Transverse colon (tissue), 4 donors: ENCODE results near the gene PDGFD. TPM values are rescaled to one million over a fixed set of nuclear protein-coding genes. Genes with fewer than 3 reads are reported as not detected.

ENCODE experiments used
- DNase-seq: peaks from one replicate; pipeline ENCODE4 v3.0.0-alpha.2; 2019
- H3K27ac ChIP-seq, 4 donors: fragments of 200-600 bp; sonication (generic); 2 replicates each; pipeline ENCODE4 v1.5.1; 2016 to 2018; ENCODE audit warnings: inconsistent platforms in 4 of 4
- H3K27me3 ChIP-seq: fragments of 200-600 bp; sonication (generic); 2 replicates; pipeline ENCODE4 v1.5.1; 2017; ENCODE audit warnings: inconsistent platforms
- H3K36me3 ChIP-seq, 4 donors: fragments of 200-600 bp; sonication (generic); 2 replicates each; pipeline ENCODE4 v1.5.1; 2017 to 2019; ENCODE audit warnings: inconsistent platforms in 4 of 4
- H3K4me1 ChIP-seq, 4 donors: fragments of 200-600 bp; sonication (generic); 2 replicates each; pipeline ENCODE4 v1.5.1; 2017 to 2020; ENCODE audit warnings: inconsistent platforms in 4 of 4
- H3K4me3 ChIP-seq, 4 donors: fragments of 200-600 bp; sonication (generic); 1 replicate in 1 of 4; 2 replicates in 3 of 4; pipeline versions ENCODE4 v1.5.1 to v1.6.1; 2017 to 2019; ENCODE audit warnings: inconsistent platforms in 4 of 4
- H3K9me3 ChIP-seq, 2 donors: fragments of 200-600 bp; sonication (generic); 2 replicates each; pipeline ENCODE4 v1.5.1; 2017 to 2019; ENCODE audit warnings: inconsistent platforms in 2 of 2
- EP300 ChIP-seq: sonication (generic); formaldehyde crosslinking; IDR thresholded peaks from one replicate; pipeline ENCODE4 v1.6.1; 2017; ENCODE audit warnings: antibody characterized with exemption, low read depth
- POLR2A ChIP-seq: fragments of 450-650 bp; IDR thresholded peaks from one replicate; pipeline ENCODE4 v1.6.1; 2016; ENCODE audit warnings: antibody characterized with exemption, mild to moderate bottlenecking, moderate library complexity
- POLR2AphosphoS5 ChIP-seq, 3 donors: sonication (generic); formaldehyde crosslinking; IDR thresholded peaks; one replicate each; pipeline ENCODE4 v1.6.1; 2016; ENCODE audit warnings: antibody characterized with exemption in 3 of 3
- WGBS, 2 donors: methylation state at CpG; one replicate each; pipeline ENCODE4 v1.1.5; 2018; ENCODE audit warnings: low coverage in 1 of 2; 5-methylcytosine and 5-hydroxymethylcytosine counted together
- in situ Hi-C, 4 donors: fragments of 200-750 bp; cut with MboI; loops; one replicate each; pipeline versions ENCODE4 v1.15.0 to v1.15.1; 2017; ENCODE audit warnings: low sequenced_read_pairs in 3 of 4, low pct_ligation_motif_present in 1 of 4, low pct_unique_long_range_greater_than_20kb in 1 of 4
- intact Hi-C: fragments of 100-400 bp; cut with DNase I; formaldehyde crosslinking; loops from one replicate; pipeline ENCODE4 v1.15.1; 2023; ENCODE audit warnings: low total_unique reads
- total RNA-seq, 4 donors: library from RNA; depleted of rRNA; stranded (reverse); fragments of >200 nt; gene quantifications; one replicate each; pipeline ENCODE4 v1.1.0, GENCODE V29; 2016
- TF ChIP-seq, protein P1 (sequence below), 5 experiments: fragments of 200-600 bp in 3 of 5; fragments of 450-650 bp in 2 of 5; sonication (generic) in 3 of 5; IDR thresholded peaks; 1 replicate in 2 of 5; 2 replicates in 3 of 5; pipeline ENCODE4 v1.5.1; 2016 to 2017; ENCODE audit warnings: antibody characterized with exemption in 5 of 5, inconsistent platforms in 3 of 5, mild to moderate bottlenecking in 2 of 5, moderate library complexity in 1 of 5

Gene PDGFD
- total RNA-seq, 4 donors from 2014 or later: 2.3 to 6.0 (median 3.8) TPM; not detected in 1

DNA sequence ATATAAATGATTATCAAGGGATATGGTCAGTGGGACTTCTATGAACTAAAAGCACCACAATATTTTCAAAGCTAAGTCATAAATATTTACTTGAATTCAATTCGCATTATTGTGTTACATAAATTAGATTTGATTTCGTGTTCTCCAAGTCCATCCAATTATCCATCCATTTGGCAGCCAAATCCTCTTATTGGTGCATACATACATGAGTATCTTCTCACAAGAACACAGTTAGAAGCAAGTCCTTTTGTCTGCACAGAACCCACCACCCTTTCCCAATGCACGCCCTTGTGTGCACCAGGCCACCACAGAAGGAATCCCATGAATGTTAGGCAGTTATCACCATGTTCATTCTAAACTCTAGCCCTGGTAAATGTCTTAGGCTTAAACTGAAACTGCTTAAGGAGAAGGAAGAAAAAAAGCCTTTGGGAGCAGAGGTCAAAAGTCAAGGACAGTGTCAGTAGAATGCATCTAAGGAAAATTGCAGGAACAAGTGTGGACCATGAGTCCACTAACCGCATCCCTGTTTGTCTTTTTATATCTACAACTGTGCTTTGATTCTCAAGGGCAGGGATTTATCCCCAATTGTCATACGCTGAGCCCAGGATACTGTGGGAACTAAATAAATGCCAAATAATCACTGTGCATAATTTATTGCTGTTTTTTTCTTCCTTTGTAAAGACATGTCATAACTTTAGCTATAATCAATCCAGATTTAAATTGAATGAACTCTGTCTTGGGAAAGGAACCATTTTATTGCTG, 235.7 kb downstream of the PDGFD start:
- H3K4me3 ChIP-seq: no peak overlapping the region
- no peaks in the 10 kb centered on the region for H3K27me3 ChIP-seq
- DNase-seq: no peak
- H3K27ac ChIP-seq: no peak overlapping the region
- no peaks in the 10 kb centered on the region for H3K36me3 ChIP-seq
- intact Hi-C loops (no loop called here), in situ Hi-C loops (no loop called here)
- WGBS, 2 donors: 84 to 90% methylated on average over 5 of the region's 5 CpGs
- peaks cover 0 to 10% (median 0%) of the 10 kb centered on the region in 4 donors for H3K4me1 ChIP-seq
- H3K9me3 ChIP-seq: no peaks in the 10 kb centered on the region
- TF ChIP-seq, protein P1, sequence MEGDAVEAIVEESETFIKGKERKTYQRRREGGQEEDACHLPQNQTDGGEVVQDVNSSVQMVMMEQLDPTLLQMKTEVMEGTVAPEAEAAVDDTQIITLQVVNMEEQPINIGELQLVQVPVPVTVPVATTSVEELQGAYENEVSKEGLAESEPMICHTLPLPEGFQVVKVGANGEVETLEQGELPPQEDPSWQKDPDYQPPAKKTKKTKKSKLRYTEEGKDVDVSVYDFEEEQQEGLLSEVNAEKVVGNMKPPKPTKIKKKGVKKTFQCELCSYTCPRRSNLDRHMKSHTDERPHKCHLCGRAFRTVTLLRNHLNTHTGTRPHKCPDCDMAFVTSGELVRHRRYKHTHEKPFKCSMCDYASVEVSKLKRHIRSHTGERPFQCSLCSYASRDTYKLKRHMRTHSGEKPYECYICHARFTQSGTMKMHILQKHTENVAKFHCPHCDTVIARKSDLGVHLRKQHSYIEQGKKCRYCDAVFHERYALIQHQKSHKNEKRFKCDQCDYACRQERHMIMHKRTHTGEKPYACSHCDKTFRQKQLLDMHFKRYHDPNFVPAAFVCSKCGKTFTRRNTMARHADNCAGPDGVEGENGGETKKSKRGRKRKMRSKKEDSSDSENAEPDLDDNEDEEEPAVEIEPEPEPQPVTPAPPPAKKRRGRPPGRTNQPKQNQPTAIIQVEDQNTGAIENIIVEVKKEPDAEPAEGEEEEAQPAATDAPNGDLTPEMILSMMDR (IDR thresholded peaks at IDR 0.05): no peak
- TF ChIP-seq POLR2AphosphoS5 (IDR thresholded peaks at IDR 0.05): no peak
- no peak for TF ChIP-seq POLR2A

DNA sequence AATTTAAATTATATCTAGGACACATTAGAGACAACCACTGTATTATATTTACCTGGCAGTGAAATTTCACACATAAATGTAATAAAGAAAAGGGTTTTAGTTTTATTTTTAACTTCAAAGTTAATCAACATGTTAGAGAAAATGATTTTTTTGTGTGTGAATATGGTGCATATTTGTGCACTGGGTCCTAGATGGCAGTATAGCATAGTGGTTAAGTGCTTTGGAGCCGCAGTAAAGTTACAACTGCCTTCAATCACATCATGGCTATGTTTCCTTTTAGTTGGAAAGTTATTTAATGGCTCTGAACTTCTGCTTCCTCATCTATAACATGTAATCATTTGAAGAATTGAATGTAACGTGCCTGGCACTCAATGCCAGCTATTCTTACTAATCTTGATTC, 236.4 kb downstream of the PDGFD start:
- DNase-seq: no peak
- intact Hi-C loops: no loop called here

DNA sequence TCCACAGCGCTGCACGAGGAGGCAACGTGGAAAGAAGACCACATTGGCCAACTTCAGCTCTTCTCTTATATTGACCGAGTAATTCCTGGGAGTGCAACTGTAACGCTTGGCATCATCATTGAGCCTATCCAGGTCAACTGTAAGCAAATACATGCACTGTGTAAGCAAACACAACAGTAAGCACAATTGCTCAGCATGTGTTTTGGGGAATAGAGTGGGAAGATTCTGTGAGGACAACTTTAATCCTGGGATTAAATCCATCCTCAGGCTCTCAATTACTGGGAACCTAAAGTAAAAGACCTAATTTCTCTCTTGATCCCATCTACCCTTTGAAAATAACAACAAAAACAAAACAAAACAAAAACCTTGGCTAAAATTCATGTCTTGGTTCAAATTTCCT, 237.0 kb downstream of the PDGFD start:
- WGBS, 2 donors: 78 to 86% methylated on average over 3 to 5 of the region's 5 CpGs
- Histone ChIP-seq H3K36me3 (no peaks in the 10 kb centered on the region), H3K4me3 (no peak overlapping the region), H3K4me1 (peaks cover 0 to 10% (median 0%) of the 10 kb centered on the region in 4 donors), H3K27me3 (no peaks in the 10 kb centered on the region), H3K9me3 (no peaks in the 10 kb centered on the region), H3K27ac (no peak overlapping the region)
- in situ Hi-C loops (no loop called here), intact Hi-C loops (no loop called here)
- no peak for TF ChIP-seq POLR2AphosphoS5 (IDR thresholded peaks at IDR 0.05)
- TF ChIP-seq, protein P1 (IDR thresholded peaks at IDR 0.05): no peak
- TF ChIP-seq POLR2A: no peak
- TF ChIP-seq EP300: no peak
- no peak for DNase-seq

More for the DNA sequence above, 236.4 kb downstream of the PDGFD start:
- Histone ChIP-seq H3K36me3 (no peaks in the 10 kb centered on the region), H3K9me3 (no peaks in the 10 kb centered on the region), H3K4me3 (no peak overlapping the region), H3K27me3 (no peaks in the 10 kb centered on the region), H3K4me1 (peaks cover 0 to 10% (median 0%) of the 10 kb centered on the region in 4 donors), H3K27ac (no peak overlapping the region)
- in situ Hi-C loops: no loop called here
- TF ChIP-seq, protein P1 (IDR thresholded peaks at IDR 0.05): peak; percentile 27 to 43 (median 34)
- TF ChIP-seq EP300: no peak
- 29 to 34% methylated on average over 2 of the region's 2 CpGs for WGBS, 2 donors

DNA sequence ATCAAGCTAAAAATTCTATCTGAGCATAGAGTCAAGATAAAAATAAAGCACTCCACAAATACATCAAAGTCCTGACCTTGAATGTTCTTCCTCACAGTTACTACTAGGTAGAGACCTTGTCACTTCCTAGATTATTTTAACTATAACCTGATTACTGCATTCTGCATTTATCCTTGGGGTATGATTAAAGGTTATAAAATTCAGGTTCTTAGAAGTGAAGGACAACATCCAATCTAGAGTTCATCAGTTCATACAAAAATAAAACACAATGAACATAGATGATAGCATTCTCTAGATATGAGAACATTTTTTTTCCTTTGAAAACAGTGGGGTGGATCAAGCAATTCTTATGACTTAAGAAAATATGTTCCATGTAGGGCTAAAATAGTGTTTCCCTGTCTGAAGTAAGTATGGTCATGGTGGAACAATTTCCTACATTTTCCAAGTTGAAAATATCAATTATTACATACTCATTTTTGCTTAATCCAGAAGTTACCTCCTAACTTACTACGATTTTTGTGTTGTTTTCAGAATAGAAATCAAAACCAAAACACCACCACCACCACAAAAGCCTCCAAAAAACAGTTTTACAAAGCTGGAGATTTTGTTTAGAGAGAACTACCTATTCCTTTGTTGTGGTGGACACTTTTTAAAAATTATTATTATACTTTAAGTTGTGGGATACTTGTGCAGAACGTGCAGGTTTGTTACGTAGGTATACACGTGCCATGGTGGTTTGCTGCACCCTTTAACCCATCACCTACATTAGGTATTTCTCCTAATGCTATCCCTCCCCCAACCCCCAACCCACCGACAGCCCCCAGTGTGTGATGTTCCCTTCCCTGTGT, 239.6 kb downstream of the PDGFD start:
- H3K4me1 ChIP-seq: peaks cover 0 to 10% (median 0%) of the 10 kb centered on the region in 4 donors
- no peak overlapping the region for H3K27ac ChIP-seq
- no peaks in the 10 kb centered on the region for H3K27me3 ChIP-seq
- in situ Hi-C loops: no loop called here
- intact Hi-C loops: no loop called here
- no peaks in the 10 kb centered on the region for H3K36me3 ChIP-seq
- H3K9me3 ChIP-seq: no peaks in the 10 kb centered on the region
- no peak for DNase-seq
- WGBS, 2 donors: 81 to 92% methylated on average over 3 to 5 of the region's 5 CpGs
- no peak overlapping the region for H3K4me3 ChIP-seq
- TF ChIP-seq POLR2A: no peak
- TF ChIP-seq POLR2AphosphoS5 (IDR thresholded peaks at IDR 0.05): no peak
- TF ChIP-seq, protein P1 (IDR thresholded peaks at IDR 0.05): no peak
- TF ChIP-seq EP300: no peak
